WTC11 (cell line): ENCODE results near the gene TAMALIN. TPM values are rescaled to one million over a fixed set of nuclear protein-coding genes. Genes with fewer than 3 reads are reported as not detected.

Experiments
- ATAC-seq: fragments of 200-7000 bp; cut with Tn5 transposase; 2 replicates; pipeline ENCODE4 v1.10.0; 2021; ENCODE audit warnings: mild to moderate bottlenecking, moderate library complexity
- CTCF ChIA-PET: fragments of 300-600 bp; sonication (Branson Sonifier 250); formaldehyde crosslinking; loops from one replicate; lab custom pipeline; 2021; ENCODE audit warnings: antibody characterized with exemption; lab: Charles Lee
- POLR2A ChIA-PET: fragments of 350-600 bp; sonication (Branson Sonifier 250); formaldehyde crosslinking; loops from one replicate; lab custom pipeline; 2021; ENCODE audit warnings: antibody characterized with exemption; lab: Charles Lee
- DNase-seq: peaks from one replicate; pipeline ENCODE4 v3.0.0; 2021; ENCODE audit warnings: low spot score
- H3K27ac Mint-ChIP-seq: 2 replicates; pipeline ENCODE4 v1.8.0; 2021; ENCODE audit warnings: mixed read lengths
- H3K27me3 Mint-ChIP-seq: 2 replicates; pipeline ENCODE4 v1.8.0; 2021; ENCODE audit warnings: low read depth, mild to moderate bottlenecking, moderate library complexity, mixed read lengths
- H3K36me3 Mint-ChIP-seq: 2 replicates; pipeline ENCODE4 v1.8.0; 2021; ENCODE audit warnings: mixed read lengths
- H3K4me1 Mint-ChIP-seq: 2 replicates; pipeline ENCODE4 v1.8.0; 2022; ENCODE audit warnings: mixed read lengths
- H3K4me3 Mint-ChIP-seq: 2 replicates; pipeline ENCODE4 v1.8.0; 2021; ENCODE audit warnings: mild to moderate bottlenecking, moderate library complexity, mixed read lengths
- H3K9me3 Mint-ChIP-seq: 2 replicates; pipeline ENCODE4 v1.8.0; 2021; ENCODE audit warnings: mixed read lengths
- AFF4 ChIP-seq: sonication (generic); formaldehyde crosslinking; IDR thresholded peaks from 2 replicates; pipeline ENCODE4 v1.8.1; 2023; ENCODE audit warnings: mild to moderate bottlenecking, missing genetic modification reagents, borderline replicate concordance
- ATF1 ChIP-seq: sonication (generic); formaldehyde crosslinking; IDR thresholded peaks from 2 replicates; pipeline ENCODE4 v1.8.1; 2023; ENCODE audit warnings: mild to moderate bottlenecking, moderate library complexity, missing genetic modification reagents
- CREM ChIP-seq: sonication (generic); formaldehyde crosslinking; IDR thresholded peaks from 2 replicates; pipeline ENCODE4 v1.8.1; 2022; ENCODE audit warnings: mild to moderate bottlenecking, missing genetic modification reagents, moderate library complexity
- E2F4 ChIP-seq: sonication (generic); formaldehyde crosslinking; IDR thresholded peaks from 2 replicates; pipeline ENCODE4 v1.8.1; 2022; ENCODE audit warnings: low read depth, mild to moderate bottlenecking, moderate library complexity, missing genetic modification reagents, borderline replicate concordance
- FOXJ3 ChIP-seq: sonication (generic); formaldehyde crosslinking; IDR thresholded peaks from 2 replicates; pipeline ENCODE4 v1.9.0; 2021; ENCODE audit warnings: missing genetic modification reagents, mild to moderate bottlenecking, borderline replicate concordance
- FOXP1 ChIP-seq: sonication (generic); formaldehyde crosslinking; IDR thresholded peaks from 2 replicates; pipeline ENCODE4 v1.8.0; 2022; ENCODE audit warnings: missing genetic modification reagents, mild to moderate bottlenecking, moderate library complexity, borderline replicate concordance
- FOXP4 ChIP-seq: sonication (generic); formaldehyde crosslinking; IDR thresholded peaks from 2 replicates; pipeline ENCODE4 v1.8.0; 2022; ENCODE audit warnings: mild to moderate bottlenecking, missing genetic modification reagents
- IRF2 ChIP-seq: sonication (generic); formaldehyde crosslinking; IDR thresholded peaks from 2 replicates; pipeline ENCODE4 v1.8.0; 2022; ENCODE audit warnings: low read depth, missing genetic modification reagents, borderline replicate concordance
- JUN ChIP-seq: sonication (generic); formaldehyde crosslinking; IDR thresholded peaks from 2 replicates; pipeline ENCODE4 v1.8.0; 2023; ENCODE audit warnings: mild to moderate bottlenecking, missing genetic modification reagents
- NR2C2 ChIP-seq: sonication (generic); formaldehyde crosslinking; IDR thresholded peaks from 2 replicates; pipeline ENCODE4 v1.8.0; 2022; ENCODE audit warnings: mild to moderate bottlenecking, missing genetic modification reagents
- NR3C1 ChIP-seq: sonication (generic); formaldehyde crosslinking; conservative IDR thresholded peaks from 2 replicates; pipeline ENCODE4 v1.8.1; 2023; ENCODE audit warnings: low read depth, mild to moderate bottlenecking, missing genetic modification reagents
- RORB ChIP-seq: fragments of 250-450 bp; sonication (Bioruptor Pico); IDR thresholded peaks from 2 replicates; pipeline ENCODE4 v1.9.0; 2021; ENCODE audit warnings: mild to moderate bottlenecking
- SMAD3 ChIP-seq: sonication (generic); formaldehyde crosslinking; IDR thresholded peaks from 2 replicates; pipeline ENCODE4 v1.8.0; 2022; ENCODE audit warnings: missing genetic modification reagents, mild to moderate bottlenecking, borderline replicate concordance
- SMAD4 ChIP-seq: sonication (generic); formaldehyde crosslinking; IDR thresholded peaks from 2 replicates; pipeline ENCODE4 v1.8.0; 2022; ENCODE audit warnings: mild to moderate bottlenecking, missing genetic modification reagents
- USF1 ChIP-seq: sonication (generic); formaldehyde crosslinking; IDR thresholded peaks from 2 replicates; pipeline ENCODE4 v1.8.0; 2022; ENCODE audit warnings: mild to moderate bottlenecking, missing genetic modification reagents
- ZBTB21 ChIP-seq: sonication (generic); formaldehyde crosslinking; IDR thresholded peaks from 2 replicates; pipeline ENCODE4 v1.8.1; 2023; ENCODE audit warnings: mild to moderate bottlenecking, missing genetic modification reagents, borderline replicate concordance
- ZNF219 ChIP-seq: sonication (generic); formaldehyde crosslinking; IDR thresholded peaks from 2 replicates; pipeline ENCODE4 v1.8.0; 2023; ENCODE audit warnings: missing genetic modification reagents, mild to moderate bottlenecking, borderline replicate concordance
- total RNA-seq: library from RNA; stranded (reverse); gene quantifications from 3 replicates; pipeline ENCODE4 v1.2.3, GENCODE V29; 2021
- TF ChIP-seq, protein P1 (sequence below): sonication (generic); formaldehyde crosslinking; IDR thresholded peaks from 2 replicates; pipeline ENCODE4 v1.8.1; 2023; ENCODE audit warnings: mild to moderate bottlenecking, missing genetic modification reagents
- TF ChIP-seq, protein P2 (sequence below): fragments of 250-450 bp; sonication (Bioruptor Pico); IDR thresholded peaks from 2 replicates; pipeline ENCODE4 v1.9.0; 2021; ENCODE audit warnings: moderate library complexity, mild to moderate bottlenecking, inconsistent platforms, borderline replicate concordance
- TF ChIP-seq, protein P3 (sequence below): sonication (generic); formaldehyde crosslinking; IDR thresholded peaks from 2 replicates; pipeline ENCODE4 v1.8.0; 2022; ENCODE audit warnings: mild to moderate bottlenecking, missing genetic modification reagents

Gene TAMALIN
- total RNA-seq, 1 experiment from 2014 or later = 6.1 TPM

GRCh38 chr12:51959211-51959610 is 47.5 kb upstream of the TAMALIN start:
- no peak for ATAC-seq
- POLR2A ChIA-PET = no interaction called here
- H3K9me3 Mint-ChIP-seq = no peaks in the 10 kb centered on the region
- no peak overlapping the region for H3K4me3 Mint-ChIP-seq
- CTCF ChIA-PET = interaction anchor here (2.9 kb wide), 1 partner anchor 12 kb away, joined by 19 read pairs; no protein-coding TSS in a partner anchor
- TF ChIP-seq, protein P1, sequence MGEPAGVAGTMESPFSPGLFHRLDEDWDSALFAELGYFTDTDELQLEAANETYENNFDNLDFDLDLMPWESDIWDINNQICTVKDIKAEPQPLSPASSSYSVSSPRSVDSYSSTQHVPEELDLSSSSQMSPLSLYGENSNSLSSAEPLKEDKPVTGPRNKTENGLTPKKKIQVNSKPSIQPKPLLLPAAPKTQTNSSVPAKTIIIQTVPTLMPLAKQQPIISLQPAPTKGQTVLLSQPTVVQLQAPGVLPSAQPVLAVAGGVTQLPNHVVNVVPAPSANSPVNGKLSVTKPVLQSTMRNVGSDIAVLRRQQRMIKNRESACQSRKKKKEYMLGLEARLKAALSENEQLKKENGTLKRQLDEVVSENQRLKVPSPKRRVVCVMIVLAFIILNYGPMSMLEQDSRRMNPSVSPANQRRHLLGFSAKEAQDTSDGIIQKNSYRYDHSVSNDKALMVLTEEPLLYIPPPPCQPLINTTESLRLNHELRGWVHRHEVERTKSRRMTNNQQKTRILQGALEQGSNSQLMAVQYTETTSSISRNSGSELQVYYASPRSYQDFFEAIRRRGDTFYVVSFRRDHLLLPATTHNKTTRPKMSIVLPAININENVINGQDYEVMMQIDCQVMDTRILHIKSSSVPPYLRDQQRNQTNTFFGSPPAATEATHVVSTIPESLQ (CRISPR knock-in tag) = no peak
- TF ChIP-seq USF1 (CRISPR knock-in tag) (no peak), RORB (no peak), SMAD3 (no peak), ZBTB21 (CRISPR knock-in tag) (no peak), E2F4 (CRISPR knock-in tag) (no peak), CREM (CRISPR knock-in tag) (no peak), NR3C1 (CRISPR knock-in tag) (no peak), JUN (CRISPR knock-in tag) (no peak)
- TF ChIP-seq, protein P2, sequence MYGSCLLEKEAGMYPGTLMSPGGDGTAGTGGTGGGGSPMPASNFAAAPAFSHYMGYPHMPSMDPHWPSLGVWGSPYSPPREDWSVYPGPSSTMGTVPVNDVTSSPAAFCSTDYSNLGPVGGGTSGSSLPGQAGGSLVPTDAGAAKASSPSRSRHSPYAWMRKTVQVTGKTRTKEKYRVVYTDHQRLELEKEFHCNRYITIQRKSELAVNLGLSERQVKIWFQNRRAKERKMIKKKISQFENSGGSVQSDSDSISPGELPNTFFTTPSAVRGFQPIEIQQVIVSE = no peak
- H3K27ac Mint-ChIP-seq = no peak overlapping the region
- peaks cover 4% of the 10 kb centered on the region; the same call in 1 of the 2 replicates for H3K36me3 Mint-ChIP-seq
- no peak for DNase-seq
- peaks cover 13% of the 10 kb centered on the region for H3K4me1 Mint-ChIP-seq
- peaks cover 1% of the 10 kb centered on the region for H3K27me3 Mint-ChIP-seq

GRCh38 chr12:51959921-51960320 is 46.8 kb upstream of the TAMALIN start:
- ChIA-PET POLR2A (no interaction called here), CTCF (interaction anchor here (2.9 kb wide), 1 partner anchor 11 kb away, joined by 19 read pairs; no protein-coding TSS in a partner anchor)
- Mint-ChIP-seq H3K9me3 (no peaks in the 10 kb centered on the region), H3K4me1 (peaks cover 6% of the 10 kb centered on the region; the same call in 1 of the 2 replicates), H3K36me3 (peaks cover 4% of the 10 kb centered on the region; the same call in 1 of the 2 replicates), H3K27ac (no peak overlapping the region), H3K27me3 (no peaks in the 10 kb centered on the region), H3K4me3 (no peak overlapping the region)
- ATAC-seq (no peak), DNase-seq (no peak)
- TF ChIP-seq JUN (CRISPR knock-in tag) (no peak), NR2C2 (no peak), FOXJ3 (CRISPR knock-in tag) (no peak), ZNF219 (CRISPR knock-in tag) (no peak)

- no peak for DNase-seq
- POLR2A ChIA-PET = no interaction called here
- no peak overlapping the region for H3K27ac Mint-ChIP-seq
- H3K36me3 Mint-ChIP-seq = peaks cover 4% of the 10 kb centered on the region; the same call in 1 of the 2 replicates
- H3K4me1 Mint-ChIP-seq = peaks cover 8% of the 10 kb centered on the region
- H3K27me3 Mint-ChIP-seq = no peaks in the 10 kb centered on the region
- TF ChIP-seq FOXP4 (CRISPR knock-in tag) (no peak), SMAD4 (CRISPR knock-in tag) (no peak), NR2C2 (no peak), FOXP1 (CRISPR knock-in tag) (no peak), ATF1 (no peak), IRF2 (CRISPR knock-in tag) (no peak), AFF4 (CRISPR knock-in tag) (no peak)
- TF ChIP-seq, protein P3, sequence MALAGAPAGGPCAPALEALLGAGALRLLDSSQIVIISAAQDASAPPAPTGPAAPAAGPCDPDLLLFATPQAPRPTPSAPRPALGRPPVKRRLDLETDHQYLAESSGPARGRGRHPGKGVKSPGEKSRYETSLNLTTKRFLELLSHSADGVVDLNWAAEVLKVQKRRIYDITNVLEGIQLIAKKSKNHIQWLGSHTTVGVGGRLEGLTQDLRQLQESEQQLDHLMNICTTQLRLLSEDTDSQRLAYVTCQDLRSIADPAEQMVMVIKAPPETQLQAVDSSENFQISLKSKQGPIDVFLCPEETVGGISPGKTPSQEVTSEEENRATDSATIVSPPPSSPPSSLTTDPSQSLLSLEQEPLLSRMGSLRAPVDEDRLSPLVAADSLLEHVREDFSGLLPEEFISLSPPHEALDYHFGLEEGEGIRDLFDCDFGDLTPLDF (CRISPR knock-in tag) = no peak
- peaks cover 2% of the 10 kb centered on the region for H3K9me3 Mint-ChIP-seq
- CTCF ChIA-PET = interaction anchor here (2.9 kb wide), 1 partner anchor 10 kb away, joined by 19 read pairs; no protein-coding TSS in a partner anchor
- no peak overlapping the region for H3K4me3 Mint-ChIP-seq
- no peak for ATAC-seq
Measured at GRCh38 chr12:51960488-51960887, 46.3 kb upstream of the TAMALIN start.
